H9 (cell line): Measurements from ENCODE around the gene SCN10A. TPM values are rescaled to one million over a fixed set of nuclear protein-coding genes. Genes with fewer than 3 reads are reported as not detected.

Experiments used
- DNase-seq: peaks from one replicate; pipeline ENCODE4 v3.0.0-alpha.2; 2017
- H2AFZ ChIP-seq: one replicate; pipeline ENCODE4 v1.6.1; 2013; ENCODE audit warnings: mild to moderate bottlenecking, low read length, control low read depth, moderate library complexity
- H2AK5ac ChIP-seq: 2 replicates; pipeline ENCODE4 v1.6.1; 2013; ENCODE audit warnings: low read length, control low read depth, mixed read lengths; ENCODE audit not compliant: insufficient read length
- H2BK120ac ChIP-seq: one replicate; pipeline ENCODE4 v1.6.1; 2013; ENCODE audit warnings: low read depth, mild to moderate bottlenecking, low read length, control low read depth, inconsistent platforms; ENCODE audit not compliant: poor library complexity, severe bottlenecking
- H2BK12ac ChIP-seq: 2 replicates; pipeline ENCODE4 v1.6.1; 2013; ENCODE audit warnings: low read length, control low read depth, mixed read lengths, low read depth; ENCODE audit not compliant: insufficient read length
- H2BK15ac ChIP-seq: 2 replicates; pipeline ENCODE4 v1.6.1; 2013; ENCODE audit warnings: low read depth, low read length, control low read depth
- H2BK20ac ChIP-seq: one replicate; pipeline ENCODE4 v1.6.1; 2013; ENCODE audit warnings: low read depth, mild to moderate bottlenecking, low read length, control low read depth, inconsistent platforms; ENCODE audit not compliant: poor library complexity, severe bottlenecking
- H2BK5ac ChIP-seq: 2 replicates; pipeline ENCODE4 v1.6.1; 2013; ENCODE audit warnings: low read length, control low read depth, mixed read lengths; ENCODE audit not compliant: insufficient read length
- H3K14ac ChIP-seq: 2 replicates; pipeline ENCODE4 v1.6.1; 2013; ENCODE audit warnings: low read length, control low read depth; ENCODE audit not compliant: insufficient read depth
- H3K18ac ChIP-seq: 2 replicates; pipeline ENCODE4 v1.6.1; 2013; ENCODE audit warnings: low read depth, mild to moderate bottlenecking, mixed read lengths, low read length, control low read depth; ENCODE audit not compliant: insufficient read length
- H3K23ac ChIP-seq: 2 replicates; pipeline ENCODE4 v1.6.1; 2013; ENCODE audit warnings: low read length, control low read depth, mixed read lengths, low read depth; ENCODE audit not compliant: insufficient read length
- H3K23me2 ChIP-seq: 2 replicates; pipeline ENCODE4 v1.6.1; 2013; ENCODE audit warnings: low read depth, mild to moderate bottlenecking, mixed read lengths, low read length, control low read depth; ENCODE audit not compliant: insufficient read length, poor library complexity, severe bottlenecking
- H3K27ac ChIP-seq: 2 replicates; pipeline ENCODE4 v1.5.1; 2013; ENCODE audit warnings: low read length, control low read depth, mixed read lengths, low read depth; ENCODE audit not compliant: insufficient read length
- H3K27me3 ChIP-seq: 2 replicates; pipeline ENCODE4 v1.6.1; 2013; ENCODE audit warnings: low read length, control low read depth, inconsistent platforms; ENCODE audit not compliant: insufficient read depth
- H3K4ac ChIP-seq: 2 replicates; pipeline ENCODE4 v1.6.1; 2013; ENCODE audit warnings: low read depth, mild to moderate bottlenecking, control low read depth, inconsistent platforms, low read length, moderate library complexity
- H3K4me1 ChIP-seq: 2 replicates; pipeline ENCODE4 v1.6.1; 2013; ENCODE audit warnings: low read length, control low read depth, inconsistent platforms; ENCODE audit not compliant: insufficient read depth
- H3K4me2 ChIP-seq: 2 replicates; pipeline ENCODE4 v1.6.1; 2013; ENCODE audit warnings: low read length, control low read depth, mixed read lengths; ENCODE audit not compliant: insufficient read length, insufficient read depth
- H3K56ac ChIP-seq: 2 replicates; pipeline ENCODE4 v1.6.1; 2013; ENCODE audit warnings: low read depth, mild to moderate bottlenecking, mixed read lengths, low read length, control low read depth; ENCODE audit not compliant: insufficient read length
- H3K79me1 ChIP-seq: 2 replicates; pipeline ENCODE4 v1.6.1; 2013; ENCODE audit warnings: low read depth, mild to moderate bottlenecking, moderate library complexity, low read length, control low read depth, inconsistent platforms; ENCODE audit not compliant: insufficient read depth, poor library complexity, severe bottlenecking
- H3K79me2 ChIP-seq: 2 replicates; pipeline ENCODE4 v1.6.1; 2013; ENCODE audit warnings: low read length, control low read depth, inconsistent platforms; ENCODE audit not compliant: insufficient read depth
- H3K9ac ChIP-seq: 2 replicates; pipeline ENCODE4 v1.6.1; 2013; ENCODE audit warnings: low read length, control low read depth, mixed read lengths; ENCODE audit not compliant: insufficient read length; ENCODE audit errors: extremely low read depth
- H3K9me3 ChIP-seq: one replicate; pipeline ENCODE4 v1.6.1; 2013; ENCODE audit warnings: low read depth, low read length, inconsistent platforms; ENCODE audit not compliant: control insufficient read depth
- H3T11ph ChIP-seq: one replicate; pipeline ENCODE4 v1.6.1; 2013; ENCODE audit warnings: mild to moderate bottlenecking, low read length, control low read depth, inconsistent platforms
- H4K20me1 ChIP-seq: one replicate; pipeline ENCODE4 v1.6.1; 2013; ENCODE audit not compliant: control insufficient read depth, insufficient read length, insufficient read depth
- H4K5ac ChIP-seq: 2 replicates; pipeline ENCODE4 v1.6.1; 2013; ENCODE audit warnings: low read depth, mild to moderate bottlenecking, mixed read lengths, low read length, control low read depth; ENCODE audit not compliant: insufficient read length
- H4K8ac ChIP-seq: replicated peaks from 2 replicates; pipeline ENCODE4 v1.6.1; 2013; ENCODE audit warnings: low read length, control low read depth, mixed read lengths, low read depth; ENCODE audit not compliant: insufficient read length
- H4K91ac ChIP-seq: 2 replicates; pipeline ENCODE4 v1.6.1; 2013; ENCODE audit warnings: low read depth, mild to moderate bottlenecking, moderate library complexity, mixed read lengths, low read length, control low read depth; ENCODE audit not compliant: insufficient read length
- H3K27ac Mint-ChIP-seq, 3 experiments: 2 replicates in 2 of 3; 3 replicates in 1 of 3; pipeline ENCODE4 v1.8.0; 2020 to 2021; ENCODE audit warnings: mixed read lengths in 3 of 3, mild to moderate bottlenecking in 1 of 3, moderate library complexity in 1 of 3
- H3K27me3 Mint-ChIP-seq: 2 replicates; pipeline ENCODE4 v1.8.0; 2021; ENCODE audit warnings: low read depth, mild to moderate bottlenecking, moderate library complexity, mixed read lengths
- H3K36me3 Mint-ChIP-seq, 3 experiments: 2 replicates in 2 of 3; 3 replicates in 1 of 3; pipeline ENCODE4 v1.8.0; 2020 to 2021; ENCODE audit warnings: low read depth in 3 of 3, mixed read lengths in 3 of 3; ENCODE audit not compliant: insufficient read depth in 1 of 3
- H3K4me1 Mint-ChIP-seq, 2 experiments: 2 replicates each; pipeline ENCODE4 v1.8.0; 2020; ENCODE audit warnings: mixed read lengths in 2 of 2
- H3K4me3 Mint-ChIP-seq, 2 experiments: 2 replicates in 1 of 2; 3 replicates in 1 of 2; pipeline ENCODE4 v1.8.0; 2020 to 2021; ENCODE audit warnings: mild to moderate bottlenecking in 2 of 2, mixed read lengths in 2 of 2, moderate library complexity in 1 of 2
- H3K9me3 Mint-ChIP-seq, 2 experiments: 2 replicates in 1 of 2; 3 replicates in 1 of 2; pipeline ENCODE4 v1.8.0; 2020; ENCODE audit warnings: mild to moderate bottlenecking in 2 of 2, mixed read lengths in 2 of 2, moderate library complexity in 1 of 2
- CTCF ChIP-seq: fragments of 200-600 bp; sonication (generic); conservative IDR thresholded peaks from 3 replicates; pipeline ENCODE4 v1.8.0; 2021; ENCODE audit warnings: antibody characterized with exemption, mild to moderate bottlenecking
- WGBS: extraction: QIAGEN DNeasy Blood & Tissue Kit; methylation state at CpG from one replicate; pipeline ENCODE4 v1.1.7; 2013; ENCODE audit warnings: missing lambda C conversion rate, low lambda C conversion rate, mixed read lengths; ENCODE audit not compliant: insufficient read length; ENCODE audit errors: extremely low coverage; 5-methylcytosine and 5-hydroxymethylcytosine counted together
- total RNA-seq: library from RNA; stranded (reverse); gene quantifications from 2 replicates; pipeline ENCODE4 v1.2.1, GENCODE V29; 2021

SCN10A gene
- total RNA-seq, 1 experiment from 2014 or later, result not detected

- H2BK120ac ChIP-seq, result no peak overlapping the region
- no peak overlapping the region for H3K4me2 ChIP-seq
- no peak overlapping the region for H3K4ac ChIP-seq
- H4K5ac ChIP-seq, result no peak overlapping the region
- H3T11ph ChIP-seq, result no peak overlapping the region
- no peaks in the 10 kb centered on the region for H3K79me1 ChIP-seq
- H4K91ac ChIP-seq, result no peak overlapping the region
- DNase-seq, result no peak
- no peak overlapping the region for H2BK15ac ChIP-seq
- H2BK5ac ChIP-seq, result no peak overlapping the region
- no peak overlapping the region for H4K8ac ChIP-seq
- H3K79me2 ChIP-seq, result no peaks in the 10 kb centered on the region
- no peak overlapping the region for H3K27ac ChIP-seq
- H3K23me2 ChIP-seq, result no peaks in the 10 kb centered on the region
- H3K9me3 ChIP-seq, result no peaks in the 10 kb centered on the region
- H2AFZ ChIP-seq, result no peak overlapping the region
- Mint-ChIP-seq H3K27ac (no peak overlapping the region), H3K4me3 (no peak overlapping the region), H3K36me3 (no peaks in the 10 kb centered on the region), H3K9me3 (no peaks in the 10 kb centered on the region), H3K4me1 (peaks cover 24 to 25% of the 10 kb centered on the region in 2 experiments), H3K27me3 (peaks cover 16% of the 10 kb centered on the region)
- no peak overlapping the region for H2BK20ac ChIP-seq
- no peaks in the 10 kb centered on the region for H3K4me1 ChIP-seq
- H2AK5ac ChIP-seq, result no peak overlapping the region
- H3K14ac ChIP-seq, result no peak overlapping the region
- no peak overlapping the region for H3K23ac ChIP-seq
- H3K56ac ChIP-seq, result no peak overlapping the region
- no CpG with 5 or more reads among the region's 12 CpGs for WGBS
- no peak for TF ChIP-seq CTCF
- H2BK12ac ChIP-seq, result no peak overlapping the region
- no peaks in the 10 kb centered on the region for H3K27me3 ChIP-seq
- H3K18ac ChIP-seq, result no peak overlapping the region
- no peak overlapping the region for H3K9ac ChIP-seq
- H4K20me1 ChIP-seq, result no peaks in the 10 kb centered on the region
Measured at GRCh38 chr3:38722781-38723568, 93.0 kb downstream of the SCN10A start.
